ENCODE results near the gene GRIP1.
"Not testable (repeated sequence)": the region's sequence is repeated elsewhere in the genome, so short reads cannot be mapped to it uniquely, and the experiment has no call there.

GRIP1 gene

GRCh38 chr12:66321435-66321834 is 357.4 kb downstream of the GRIP1 start:
- DNase-seq (ENCODE audit: low read depth in 3 of 3): no peak

DNA sequence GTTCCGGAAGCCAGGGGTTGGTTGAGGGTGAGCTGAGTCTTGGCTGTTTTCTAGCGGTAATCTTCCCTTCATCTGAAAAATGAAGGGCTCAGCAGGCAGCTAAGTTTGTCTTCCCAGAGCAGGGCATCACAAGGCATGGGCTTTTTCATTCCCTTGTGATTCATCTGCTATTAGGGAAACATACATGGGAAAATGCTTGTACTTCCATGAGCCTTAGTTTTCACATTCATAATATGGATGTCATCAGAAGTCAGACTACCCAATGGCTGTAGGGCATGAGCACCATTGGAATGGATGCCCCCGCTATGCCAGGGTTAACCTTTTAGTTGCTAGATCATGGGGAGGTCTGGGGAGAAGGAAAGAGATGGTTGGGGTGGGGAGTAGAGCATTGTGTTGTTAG is 357.9 kb downstream of the GRIP1 start:
- DNase-seq (ENCODE audit: low read depth in 3 of 3): no peak

GRCh38 chr12:66319266-66319954 is 359.5 kb downstream of the GRIP1 start:
- DNase-seq (ENCODE audit: low read depth in 3 of 3): no peak

DNA sequence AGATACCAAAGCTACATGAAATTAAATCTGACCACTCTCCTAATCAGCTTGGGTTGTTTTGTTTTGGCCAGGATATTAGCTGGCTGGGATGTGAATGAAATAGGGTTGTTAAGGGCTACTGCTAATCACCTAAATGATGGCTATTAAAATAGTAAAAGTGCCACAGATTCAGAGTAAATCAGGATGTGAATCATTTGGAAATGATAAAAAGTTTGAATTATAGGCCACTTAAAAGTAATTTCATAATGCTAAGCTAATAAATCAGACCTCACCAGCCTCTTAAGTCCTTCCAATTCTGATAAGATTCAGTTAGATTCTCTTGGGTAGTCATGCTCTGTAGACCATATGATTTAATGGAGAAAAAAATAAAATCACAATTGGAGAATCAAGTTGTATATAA is 364.6 kb downstream of the GRIP1 start:
- no peak for DNase-seq (ENCODE audit: low read depth in 3 of 3)

DNA sequence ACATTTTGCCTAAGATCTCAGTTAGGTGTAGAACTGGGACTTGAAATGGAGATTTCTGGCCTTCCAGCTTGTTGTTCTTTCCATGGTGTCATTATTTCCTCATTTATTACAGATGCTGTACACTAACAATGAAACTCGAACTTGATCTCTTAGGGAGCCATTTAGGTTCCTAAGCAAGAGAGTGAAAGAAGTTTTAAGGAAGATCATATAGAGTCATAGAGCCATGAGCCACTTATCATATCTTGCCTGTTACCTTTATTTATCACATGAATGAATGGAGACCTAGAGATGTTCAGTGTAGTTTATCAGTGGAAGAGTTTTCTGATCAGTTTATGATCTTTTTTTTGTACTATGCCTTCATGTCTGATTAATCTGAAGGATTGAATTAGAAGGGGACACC is 366.7 kb downstream of the GRIP1 start:
- no peak for DNase-seq (ENCODE audit: low read depth in 3 of 3)

DNA sequence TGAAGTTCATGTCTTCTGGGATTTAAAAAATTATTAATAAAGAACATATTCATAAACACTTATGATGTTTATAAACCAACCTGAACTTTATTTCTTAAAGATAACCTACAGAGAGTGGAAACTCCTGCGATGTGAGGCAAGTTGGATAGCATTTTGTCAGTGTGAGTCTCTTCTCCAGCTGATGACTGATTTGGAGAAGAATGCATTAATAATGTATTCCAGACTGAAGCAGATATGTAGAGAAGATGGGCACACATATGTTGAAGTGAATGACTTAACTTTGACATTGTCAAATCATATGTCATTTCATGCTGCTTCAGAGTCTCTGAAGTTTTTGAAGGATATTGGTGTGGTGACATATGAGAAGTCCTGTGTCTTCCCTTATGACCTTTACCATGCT is 369.3 kb downstream of the GRIP1 start:
- no peak for DNase-seq (ENCODE audit: low read depth in 3 of 3)

DNA sequence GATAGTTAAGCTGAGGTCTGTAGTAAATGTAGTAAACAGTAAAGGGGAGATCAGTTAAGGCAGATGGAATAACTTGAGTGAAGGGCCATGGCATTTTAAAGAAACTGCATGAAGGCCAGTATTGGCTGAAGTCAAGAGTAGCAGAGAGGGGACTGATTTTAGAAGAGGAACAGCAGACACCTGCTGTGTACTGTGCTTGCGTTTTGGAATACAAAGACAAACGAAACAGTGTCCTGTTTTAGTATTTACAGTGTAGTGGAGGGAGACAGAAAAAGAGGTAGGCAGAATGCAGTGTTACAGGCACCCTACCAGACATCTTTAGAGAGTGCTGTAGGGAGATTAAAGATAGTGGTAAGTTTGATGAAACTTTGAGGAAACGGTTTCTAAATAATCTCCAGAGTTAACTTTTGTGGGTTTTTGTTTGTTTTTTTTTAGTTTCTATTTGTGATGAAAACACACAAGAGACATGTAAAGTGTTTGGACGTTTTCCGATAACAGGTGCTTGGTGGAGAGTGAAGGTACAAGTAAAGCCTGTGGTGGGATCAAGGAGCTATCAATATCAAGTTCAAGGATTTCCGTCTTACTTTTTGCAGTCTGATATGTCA is 374.5 kb downstream of the GRIP1 start:
- DNase-seq (ENCODE audit: low read depth in 3 of 3): no peak

- DNase-seq (ENCODE audit: low read depth in 3 of 3): not testable (repeated sequence)
These were observed 375.5 kb downstream of the GRIP1 start for GRCh38 chr12:66303316-66303804.

- DNase-seq (ENCODE audit: low read depth in 3 of 3): no peak
These were observed 376.1 kb downstream of the GRIP1 start for GRCh38 chr12:66302827-66303169.

- peak; percentile 97 to 98 (median 98) for DNase-seq (ENCODE audit: low read depth in 3 of 3)
These were observed 376.7 kb downstream of the GRIP1 start, which contains the start of gene HELB for GRCh38 chr12:66301944-66302826. Gene HELB, plus strand, starts transcription at chr12:66302493. Its CDS starts 111 bp downstream, at chr12:66302604.

DNA sequence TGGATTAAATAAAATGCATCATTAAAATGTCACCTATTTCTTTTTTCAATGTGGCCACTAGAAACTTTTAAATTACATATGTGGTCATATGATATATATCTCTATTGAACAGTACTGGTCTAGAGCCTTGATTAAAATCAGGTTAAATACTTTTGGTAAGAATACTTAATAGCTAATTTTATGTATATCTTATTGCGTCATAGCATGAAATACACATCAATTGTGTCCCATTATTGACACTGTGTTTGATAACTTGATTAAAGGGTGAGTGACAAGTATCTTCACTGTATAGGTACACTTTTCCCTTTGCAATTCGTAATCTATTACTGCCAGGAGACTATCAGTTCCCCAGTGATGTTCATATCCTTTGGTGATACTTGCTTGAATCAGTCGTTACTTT is 381.0 kb downstream of the GRIP1 start:
- no peak for DNase-seq (ENCODE audit: low read depth in 3 of 3)

Data from stimulated activated CD4-positive, alpha-beta T cell treated with anti-CD3 and anti-CD28 coated beads, TNF-alpha, amount 100 ng/mL, for 24 hours (primary cell).